ENCODE data around the gene DUSP22.

The DUSP22 gene

GRCh38 chr6:301929-302705, 9.8 kb downstream of the DUSP22 start:
- no peak for TF ChIP-seq Cebpa-rat (IDR thresholded peaks at IDR 0.05)
- no peak overlapping the region for H3K27ac ChIP-seq
- no peak overlapping the region for H3K4me2 ChIP-seq
- no peaks in the 10 kb centered on the region for H3K27me3 ChIP-seq
- H3K9ac ChIP-seq = no peak overlapping the region
- peaks cover 20% of the 10 kb centered on the region for H3K9me3 ChIP-seq
- peaks cover 30% of the 10 kb centered on the region for H3K36me3 ChIP-seq
- H3K4me3 ChIP-seq = no peak overlapping the region
- H3K4me1 ChIP-seq = peaks cover 90% of the 10 kb centered on the region
- no peaks in the 10 kb centered on the region for H4K20me1 ChIP-seq

- H3K27me3 ChIP-seq = no peaks in the 10 kb centered on the region
- no peaks in the 10 kb centered on the region for H4K20me1 ChIP-seq
- no peak overlapping the region for H3K27ac ChIP-seq
- H3K4me1 ChIP-seq = peaks cover 90% of the 10 kb centered on the region
- H3K4me2 ChIP-seq = peak overlapping the region; percentile 10; the same call in 1 of the 2 replicates
- H3K9ac ChIP-seq = no peak overlapping the region
- TF ChIP-seq Cebpa-rat (IDR thresholded peaks at IDR 0.05) = no peak
- H3K36me3 ChIP-seq = peaks cover 34% of the 10 kb centered on the region
- H3K9me3 ChIP-seq = peaks cover 20% of the 10 kb centered on the region
- H3K4me3 ChIP-seq = no peak overlapping the region
These were observed 10.5 kb downstream of the DUSP22 start for GRCh38 chr6:302760-303159.

GRCh38 chr6:303263-303662, 11.0 kb downstream of the DUSP22 start:
- H3K27me3 ChIP-seq = no peaks in the 10 kb centered on the region
- H3K27ac ChIP-seq = no peak overlapping the region
- H3K4me2 ChIP-seq = peak overlapping the region; percentile 10; the same call in 1 of the 2 replicates
- peaks cover 90% of the 10 kb centered on the region for H3K4me1 ChIP-seq
- peaks cover 20% of the 10 kb centered on the region for H3K9me3 ChIP-seq
- no peak overlapping the region for H3K9ac ChIP-seq
- H3K4me3 ChIP-seq = no peak overlapping the region
- H4K20me1 ChIP-seq = no peaks in the 10 kb centered on the region
- H3K36me3 ChIP-seq = peaks cover 39% of the 10 kb centered on the region
- TF ChIP-seq Cebpa-rat (IDR thresholded peaks at IDR 0.05) = no peak

GRCh38 chr6:303948-304558, 11.8 kb downstream of the DUSP22 start:
- H3K4me2 ChIP-seq = peak overlapping the region; percentile 80
- H4K20me1 ChIP-seq = no peaks in the 10 kb centered on the region
- H3K4me1 ChIP-seq = peaks cover 90% of the 10 kb centered on the region
- H3K36me3 ChIP-seq = peaks cover 41% of the 10 kb centered on the region
- no peak overlapping the region for H3K9ac ChIP-seq
- H3K9me3 ChIP-seq = peaks cover 20% of the 10 kb centered on the region
- H3K4me3 ChIP-seq = no peak overlapping the region
- H3K27me3 ChIP-seq = no peaks in the 10 kb centered on the region
- no peak for TF ChIP-seq Cebpa-rat (IDR thresholded peaks at IDR 0.05)
- H3K27ac ChIP-seq = peak overlapping the region; percentile 74

GRCh38 chr6:304833-305370, 12.6 kb downstream of the DUSP22 start:
- Histone ChIP-seq H3K4me3 (no peak overlapping the region), H3K27ac (peak overlapping the region; percentile 74), H3K36me3 (peaks cover 40% of the 10 kb centered on the region), H3K27me3 (no peaks in the 10 kb centered on the region), H3K4me1 (peaks cover 90% of the 10 kb centered on the region), H3K9me3 (peaks cover 20% of the 10 kb centered on the region), H4K20me1 (no peaks in the 10 kb centered on the region), H3K4me2 (peak overlapping the region; percentile 80), H3K9ac (peak overlapping the region; percentile 62; the same call in 1 of the 2 replicates)
- no peak for TF ChIP-seq Cebpa-rat (IDR thresholded peaks at IDR 0.05)

GRCh38 chr6:305371-306206, 13.3 kb downstream of the DUSP22 start:
- Histone ChIP-seq H4K20me1 (no peaks in the 10 kb centered on the region), H3K9me3 (peaks cover 17% of the 10 kb centered on the region), H3K9ac (peak overlapping the region; percentile 62), H3K4me3 (peak overlapping the region; percentile 11), H3K27me3 (no peaks in the 10 kb centered on the region), H3K36me3 (peaks cover 34% of the 10 kb centered on the region), H3K4me1 (peaks cover 87% of the 10 kb centered on the region), H3K27ac (peak overlapping the region; percentile 74), H3K4me2 (peak overlapping the region; percentile 80)
- TF ChIP-seq Cebpa-rat (IDR thresholded peaks at IDR 0.05) = no peak

- Histone ChIP-seq H3K4me1 (peaks cover 84% of the 10 kb centered on the region), H3K9ac (0 out of 2 replicates have a peak overlapping the region, but pooled peaks have one; percentile 1), H3K27me3 (no peaks in the 10 kb centered on the region), H3K9me3 (peaks cover 8% of the 10 kb centered on the region), H3K4me3 (no peak overlapping the region), H4K20me1 (no peaks in the 10 kb centered on the region), H3K4me2 (peak overlapping the region; percentile 80), H3K36me3 (peaks cover 28% of the 10 kb centered on the region), H3K27ac (peak overlapping the region; percentile 74)
- no peak for TF ChIP-seq Cebpa-rat (IDR thresholded peaks at IDR 0.05)
These were observed 14.4 kb downstream of the DUSP22 start for GRCh38 chr6:306641-307061.

GRCh38 chr6:307065-307814, 15.0 kb downstream of the DUSP22 start:
- no peak for TF ChIP-seq Cebpa-rat (IDR thresholded peaks at IDR 0.05)
- Histone ChIP-seq H3K9ac (0 out of 2 replicates have a peak overlapping the region, but pooled peaks have one; percentile 1), H3K4me2 (peak overlapping the region; percentile 80), H4K20me1 (no peaks in the 10 kb centered on the region), H3K27ac (peak overlapping the region; percentile 74), H3K27me3 (no peaks in the 10 kb centered on the region), H3K9me3 (peaks cover 2% of the 10 kb centered on the region), H3K4me3 (no peak overlapping the region), H3K36me3 (peaks cover 24% of the 10 kb centered on the region), H3K4me1 (peaks cover 88% of the 10 kb centered on the region)

GRCh38 chr6:307874-308273, 15.6 kb downstream of the DUSP22 start:
- Histone ChIP-seq H3K9me3 (no peaks in the 10 kb centered on the region), H3K27ac (peak overlapping the region; percentile 74)

More at GRCh38 chr6:307874-308273, 15.6 kb downstream of the DUSP22 start:
- peak overlapping the region; percentile 1; the same call in 1 of the 2 replicates for H3K4me2 ChIP-seq
- peaks cover 88% of the 10 kb centered on the region for H3K4me1 ChIP-seq
- H4K20me1 ChIP-seq = no peaks in the 10 kb centered on the region
- H3K4me3 ChIP-seq = no peak overlapping the region
- H3K27me3 ChIP-seq = no peaks in the 10 kb centered on the region
- no peak for TF ChIP-seq Cebpa-rat (IDR thresholded peaks at IDR 0.05)
- no peak overlapping the region for H3K9ac ChIP-seq
- peaks cover 22% of the 10 kb centered on the region for H3K36me3 ChIP-seq

Data from BLaER1 (cell line).